ENCODE measurements around the gene ONECUT3.

ONECUT3 gene

DNA sequence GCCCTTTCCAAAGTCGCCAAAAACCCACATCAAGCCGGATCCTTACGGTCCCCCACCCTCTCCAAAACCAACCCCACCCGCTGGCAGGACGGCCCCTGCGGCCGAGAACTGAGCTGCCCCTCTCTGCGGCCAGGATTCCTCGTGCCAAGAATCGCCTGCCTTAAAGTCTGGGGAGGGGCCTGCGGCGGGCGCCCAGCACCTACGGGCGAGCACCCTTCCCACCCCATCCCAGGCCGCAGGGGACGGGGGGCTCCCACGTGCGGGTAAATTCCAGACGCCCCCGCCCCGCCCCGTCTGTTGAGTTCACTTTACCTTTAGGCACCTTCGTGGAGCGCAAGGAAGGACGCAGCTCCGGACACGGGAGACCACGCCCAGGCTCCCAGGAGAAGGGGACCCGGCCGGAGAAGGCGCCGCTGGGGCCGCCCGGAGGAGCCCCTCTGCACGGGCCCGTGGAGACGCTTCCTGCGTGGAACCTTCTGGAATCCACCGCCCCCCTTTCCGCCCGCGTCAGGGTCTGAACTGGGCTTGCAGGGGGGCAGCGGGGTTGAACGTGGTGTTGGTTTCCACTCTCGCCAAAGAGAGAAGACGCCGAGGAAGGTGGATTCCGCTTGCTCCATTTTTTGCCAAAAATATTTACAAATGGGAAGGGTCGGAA lies 22.8 kb downstream of the ONECUT3 start:
- no peak for DNase-seq (ENCODE audit: low spot score)
- TF ChIP-seq, protein P1, sequence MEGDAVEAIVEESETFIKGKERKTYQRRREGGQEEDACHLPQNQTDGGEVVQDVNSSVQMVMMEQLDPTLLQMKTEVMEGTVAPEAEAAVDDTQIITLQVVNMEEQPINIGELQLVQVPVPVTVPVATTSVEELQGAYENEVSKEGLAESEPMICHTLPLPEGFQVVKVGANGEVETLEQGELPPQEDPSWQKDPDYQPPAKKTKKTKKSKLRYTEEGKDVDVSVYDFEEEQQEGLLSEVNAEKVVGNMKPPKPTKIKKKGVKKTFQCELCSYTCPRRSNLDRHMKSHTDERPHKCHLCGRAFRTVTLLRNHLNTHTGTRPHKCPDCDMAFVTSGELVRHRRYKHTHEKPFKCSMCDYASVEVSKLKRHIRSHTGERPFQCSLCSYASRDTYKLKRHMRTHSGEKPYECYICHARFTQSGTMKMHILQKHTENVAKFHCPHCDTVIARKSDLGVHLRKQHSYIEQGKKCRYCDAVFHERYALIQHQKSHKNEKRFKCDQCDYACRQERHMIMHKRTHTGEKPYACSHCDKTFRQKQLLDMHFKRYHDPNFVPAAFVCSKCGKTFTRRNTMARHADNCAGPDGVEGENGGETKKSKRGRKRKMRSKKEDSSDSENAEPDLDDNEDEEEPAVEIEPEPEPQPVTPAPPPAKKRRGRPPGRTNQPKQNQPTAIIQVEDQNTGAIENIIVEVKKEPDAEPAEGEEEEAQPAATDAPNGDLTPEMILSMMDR (IDR thresholded peaks at IDR 0.05; ENCODE audit: extremely low read depth, missing control alignments), result no peak

DNA sequence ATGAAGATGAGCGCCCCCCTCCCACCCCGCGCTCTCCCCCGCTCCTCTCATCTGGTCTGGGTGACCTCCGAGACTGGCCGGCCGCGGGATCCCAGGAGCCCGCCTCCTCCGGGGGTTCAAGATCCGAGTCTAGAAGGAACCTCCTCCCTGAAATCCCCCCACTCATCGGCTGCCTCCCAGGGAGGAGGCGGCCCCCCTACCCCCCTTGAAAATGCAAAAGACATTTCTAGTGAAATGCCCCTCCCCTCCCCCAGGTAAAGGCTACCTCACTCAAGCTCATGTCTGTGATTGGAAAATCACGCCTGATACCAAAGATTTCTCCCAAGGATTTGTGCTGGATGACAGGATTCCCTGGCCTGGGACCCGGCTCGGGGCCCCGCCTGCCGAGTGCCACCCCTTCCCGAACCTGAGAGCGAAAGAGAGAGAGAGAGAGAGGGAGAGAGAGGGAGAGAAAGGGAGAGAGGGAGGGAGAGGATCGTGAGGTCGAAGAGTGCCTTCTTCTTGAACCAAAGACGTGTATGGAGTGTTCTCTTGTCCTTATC lies 23.4 kb downstream of the ONECUT3 start:
- no peak for DNase-seq (ENCODE audit: low spot score)
- TF ChIP-seq, protein P1 (IDR thresholded peaks at IDR 0.05; ENCODE audit: extremely low read depth, missing control alignments), result no peak

DNA sequence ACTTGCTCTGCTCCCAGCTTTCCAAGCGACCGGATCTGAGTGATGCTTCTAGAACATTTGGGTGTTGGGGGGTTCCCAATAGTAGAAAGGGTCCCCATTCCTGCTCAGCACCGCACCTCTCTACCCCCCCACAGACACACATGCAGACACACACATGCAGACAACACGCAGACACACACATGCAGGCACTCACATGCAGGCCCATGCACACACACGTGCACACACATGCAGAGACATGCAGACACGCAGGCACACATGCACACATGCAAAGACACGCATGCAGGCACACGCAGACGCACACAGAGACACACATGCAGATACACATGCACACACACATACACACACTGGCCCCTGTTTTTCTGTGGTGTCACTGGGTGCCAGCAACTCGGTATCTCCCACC lies 23.8 kb downstream of the ONECUT3 start:
- TF ChIP-seq, protein P1 (IDR thresholded peaks at IDR 0.05; ENCODE audit: extremely low read depth, missing control alignments), result no peak
- DNase-seq (ENCODE audit: low spot score), result no peak

DNA sequence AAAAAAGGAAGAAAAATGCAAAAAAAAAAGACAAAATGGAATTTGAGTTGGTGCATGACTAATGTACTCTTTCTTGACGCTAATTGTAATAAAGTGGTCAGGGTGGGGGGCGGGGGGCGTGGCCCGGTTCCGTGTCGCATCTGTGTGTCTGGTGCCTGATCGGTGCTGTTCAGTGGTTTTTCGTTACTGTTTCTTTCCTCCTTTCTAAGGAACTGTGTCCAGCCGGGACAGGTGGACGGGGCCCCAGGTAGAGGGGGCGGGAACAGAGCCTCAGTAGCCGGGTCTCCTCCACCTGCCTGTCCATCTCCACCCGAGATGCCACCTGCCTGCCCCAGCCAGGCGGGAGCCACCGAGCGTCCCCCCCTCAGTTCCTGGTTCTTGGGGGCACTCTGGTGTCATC lies 26.3 kb downstream of the ONECUT3 start:
- no peak for DNase-seq (ENCODE audit: low spot score)
- TF ChIP-seq, protein P1 (IDR thresholded peaks at IDR 0.05; ENCODE audit: extremely low read depth, missing control alignments), result no peak

DNA sequence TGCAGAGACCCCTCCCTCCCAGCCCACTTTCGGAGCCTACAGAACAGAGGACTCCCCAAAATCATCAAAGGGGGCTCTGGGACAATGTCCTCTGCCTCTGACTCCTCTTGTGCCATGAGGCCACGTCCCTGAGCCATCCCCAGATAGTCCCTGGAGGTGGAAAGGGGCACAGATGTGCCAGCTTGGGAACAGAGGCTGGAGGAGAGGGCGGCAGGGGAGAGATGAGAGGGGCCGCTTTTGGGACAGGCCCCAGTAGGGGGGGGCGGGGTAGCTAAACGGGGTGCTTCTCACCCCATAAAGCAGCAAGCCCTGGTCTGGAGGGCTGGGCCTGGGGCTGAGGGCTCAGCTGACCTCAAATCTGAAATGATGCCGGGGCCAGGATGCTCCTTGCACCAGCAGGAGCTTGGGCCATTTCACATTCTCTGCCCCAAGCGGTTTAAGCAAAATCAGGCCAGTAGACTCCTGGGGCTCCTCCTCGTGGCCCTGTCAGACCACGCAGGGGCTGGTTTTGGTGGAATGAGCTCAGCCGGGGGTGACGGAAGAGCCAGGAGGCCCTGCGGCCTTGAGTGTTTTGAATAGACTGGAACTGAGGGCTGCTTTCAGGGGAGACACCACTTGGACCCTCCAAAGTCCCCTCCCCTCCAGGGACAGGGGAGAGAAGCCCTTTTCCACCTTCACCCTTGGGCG lies 27.1 kb downstream of the ONECUT3 start:
- DNase-seq (ENCODE audit: low spot score), result no peak
- TF ChIP-seq, protein P1 (IDR thresholded peaks at IDR 0.05; ENCODE audit: extremely low read depth, missing control alignments), result no peak

DNA sequence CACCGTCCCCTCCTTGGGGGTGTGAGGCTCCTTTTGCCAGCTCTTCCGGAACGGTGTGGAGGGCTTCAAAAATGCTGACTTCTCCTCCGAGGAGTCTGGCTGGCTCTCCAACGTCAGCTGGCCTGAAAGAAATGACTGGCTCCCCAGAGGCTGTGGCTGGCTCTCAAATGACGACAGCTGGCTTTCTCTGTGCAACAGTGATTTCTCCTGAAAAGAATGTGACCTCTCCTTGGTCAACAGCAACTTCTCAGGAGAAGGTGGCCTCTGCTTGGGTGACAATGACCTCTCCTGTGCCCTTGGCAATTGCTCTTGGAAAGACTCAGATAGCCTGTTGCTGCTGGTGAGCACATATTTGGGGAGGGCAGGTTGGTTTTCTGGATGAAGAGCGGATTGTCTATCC lies 29.2 kb downstream of the ONECUT3 start:
- TF ChIP-seq, protein P1 (IDR thresholded peaks at IDR 0.05; ENCODE audit: extremely low read depth, missing control alignments), result no peak
- DNase-seq (ENCODE audit: low spot score), result no peak

DNA sequence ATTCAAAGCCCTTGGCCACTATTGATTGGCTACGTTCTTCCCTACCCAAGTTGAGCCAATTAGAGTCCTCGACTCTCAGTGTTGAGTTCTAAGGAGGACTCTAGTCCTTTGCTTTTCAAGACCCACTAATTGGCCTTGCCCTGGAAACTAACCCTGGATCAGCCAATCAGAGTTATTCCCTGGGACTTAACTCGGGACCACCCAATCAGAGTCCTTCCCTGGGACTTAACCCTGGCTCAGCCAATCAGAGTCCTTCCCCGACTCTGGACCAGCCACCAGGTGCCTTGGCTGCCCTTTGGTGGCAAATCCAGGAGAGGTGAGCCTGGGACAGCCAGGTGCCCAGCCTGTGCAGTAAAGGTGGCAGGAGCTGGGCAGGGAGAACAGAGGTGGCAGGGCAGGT lies 30.0 kb downstream of the ONECUT3 start:
- TF ChIP-seq, protein P1 (IDR thresholded peaks at IDR 0.05; ENCODE audit: extremely low read depth, missing control alignments), result no peak
- no peak for DNase-seq (ENCODE audit: low spot score)
